GM12878 (cell line): ENCODE measurements around the gene MT1E. TPM values are rescaled to one million over a fixed set of nuclear protein-coding genes. Genes with fewer than 3 reads are reported as not detected.

Source experiments
- ATAC-seq: fragments of 200-7000 bp; cut with Tn5 transposase; 3 replicates; pipeline ENCODE4 v1.9.1; 2020; ENCODE audit warnings: mild to moderate bottlenecking, moderate library complexity
- BruUV-seq: library from RNA; stranded (reverse); fragments of 400-500 nt; replicated peaks from 2 replicates; lab custom pipeline; 2021; lab: Mats Ljungman, UMichigan
- CTCF ChIA-PET: fragments of 300-600 bp; sonication (Branson Sonifier 250); formaldehyde crosslinking; extraction: SDS; loops from one replicate; lab custom pipeline; 2021; ENCODE audit warnings: inconsistent platforms; lab: Yijun Ruan, JAX
- POLR2A ChIA-PET: fragments of 350-600 bp; formaldehyde crosslinking; extraction: SDS; loops from one replicate; lab custom pipeline; 2021; ENCODE audit warnings: inconsistent platforms; lab: Charles Lee
- RAD21 ChIA-PET: fragments of 300-600 bp; sonication (Branson Sonifier 250); formaldehyde crosslinking; loops from one replicate; lab custom pipeline; 2023; ENCODE audit warnings: antibody characterized with exemption; ENCODE audit not compliant: unreplicated experiment; lab: Charles Lee
- SMC1A ChIA-PET: fragments of 300-600 bp; sonication (Branson Sonifier 250); formaldehyde crosslinking; loops from one replicate; lab custom pipeline; 2023; ENCODE audit not compliant: unreplicated experiment, uncharacterized antibody; lab: Charles Lee
- DNase-seq: peaks from one replicate; pipeline ENCODE4 v3.0.0-alpha.2; 2011; ENCODE audit warnings: low read depth, low spot score
- FAIRE-seq: peaks from 3 replicates; lab custom pipeline; 2011; peaks lifted over from hg19 to GRCh38; lab: Jason Lieb, UNC
- H2AFZ ChIP-seq: 2 replicates; pipeline ENCODE4 v1.6.0; 2011; ENCODE audit warnings: low read depth, low read length, control low read depth; ENCODE audit not compliant: control insufficient read depth
- H3K27ac ChIP-seq: 2 replicates; pipeline ENCODE4 v1.5.1; 2011; ENCODE audit warnings: control low read depth; ENCODE audit not compliant: control insufficient read depth, insufficient read depth
- H3K27me3 ChIP-seq, 2 experiments: replicated peaks in 1 of 2; 2 replicates each; pipeline versions ENCODE4 v1.6.0 to v1.6.1; 2011; ENCODE audit warnings: low read length in 1 of 2; ENCODE audit not compliant: control insufficient read depth in 2 of 2, insufficient read depth in 2 of 2
- H3K36me3 ChIP-seq, 2 experiments: 2 replicates each; pipeline ENCODE4 v1.5.1; 2011; ENCODE audit warnings: low read length in 1 of 2; ENCODE audit not compliant: control insufficient read depth in 2 of 2, insufficient read depth in 2 of 2
- H3K4me1 ChIP-seq: 2 replicates; pipeline ENCODE4 v1.6.1; 2011; ENCODE audit warnings: mild to moderate bottlenecking, low read length, moderate library complexity, mixed read lengths; ENCODE audit not compliant: control insufficient read depth, insufficient read depth
- H3K4me2 ChIP-seq: 2 replicates; pipeline ENCODE4 v1.6.0; 2011; ENCODE audit warnings: control low read depth; ENCODE audit not compliant: control insufficient read depth, insufficient read depth
- H3K4me3 ChIP-seq: fragments of 200-600 bp; sonication (generic); 2 replicates; pipeline ENCODE4 v1.5.1; 2016
- H3K79me2 ChIP-seq: 2 replicates; pipeline ENCODE4 v1.6.0; 2011; ENCODE audit warnings: low read length; ENCODE audit not compliant: control insufficient read depth, insufficient read depth
- H3K9ac ChIP-seq: 2 replicates; pipeline ENCODE4 v1.8.0; 2011; ENCODE audit warnings: low read length, control low read depth, mixed read lengths; ENCODE audit not compliant: control insufficient read depth, insufficient read depth
- H3K9me3 ChIP-seq: replicated peaks from 3 replicates; pipeline ENCODE4 v1.5.1; 2011; ENCODE audit warnings: mild to moderate bottlenecking, low read length; ENCODE audit not compliant: control insufficient read depth, insufficient read depth
- H4K20me1 ChIP-seq: 2 replicates; pipeline ENCODE4 v1.6.0; 2011; ENCODE audit not compliant: control insufficient read depth, insufficient read depth
- CHD2 ChIP-seq: IDR thresholded peaks from 2 replicates; pipeline ENCODE4 v1.6.1; 2011; ENCODE audit warnings: low read depth, low read length, improper control_type of control experiment, borderline replicate concordance
- E4F1 ChIP-seq: fragments of 450-650 bp; IDR thresholded peaks from 2 replicates; pipeline ENCODE4 v1.6.1; 2018; ENCODE audit warnings: borderline replicate concordance, mild to moderate bottlenecking; ENCODE audit not compliant: partially characterized antibody
- HDAC2 ChIP-seq: fragments of 200-600 bp; sonication (generic); IDR thresholded peaks from 2 replicates; pipeline ENCODE4 v1.6.1; 2017
- HDAC6 ChIP-seq: fragments of 200-600 bp; sonication (generic); IDR thresholded peaks from one replicate; pipeline ENCODE4 v1.8.0; 2017; ENCODE audit warnings: antibody characterized with exemption; ENCODE audit not compliant: unreplicated experiment
- IRF4 ChIP-seq: IDR thresholded peaks from 2 replicates; pipeline ENCODE4 v1.6.1; 2011; ENCODE audit warnings: low read depth, low read length
- NFIC ChIP-seq: IDR thresholded peaks from 2 replicates; pipeline ENCODE4 v1.6.1; 2012; ENCODE audit warnings: low read depth, mild to moderate bottlenecking, inconsistent platforms, low read length, moderate library complexity
- NFYB ChIP-seq: IDR thresholded peaks from 2 replicates; pipeline ENCODE4 v1.6.1; 2011; ENCODE audit warnings: low read depth, mild to moderate bottlenecking, low read length, improper control_type of control experiment, moderate library complexity; ENCODE audit not compliant: insufficient read depth
- NR2F1 ChIP-seq: fragments of 450-650 bp; conservative IDR thresholded peaks from 2 replicates; pipeline ENCODE4 v1.6.1; 2017; ENCODE audit warnings: mild to moderate bottlenecking
- RB1 ChIP-seq: fragments of 450-650 bp; formaldehyde crosslinking; IDR thresholded peaks from 2 replicates; pipeline ENCODE4 v1.6.1; 2017; ENCODE audit warnings: mild to moderate bottlenecking, borderline replicate concordance
- SRF ChIP-seq, 2 experiments: IDR thresholded peaks; 2 replicates each; pipeline ENCODE4 v1.6.1; 2011; ENCODE audit warnings: low read depth in 2 of 2, low read length in 2 of 2, mild to moderate bottlenecking in 1 of 2, moderate library complexity in 1 of 2
- TBL1XR1 ChIP-seq: IDR thresholded peaks from 2 replicates; pipeline ENCODE4 v1.6.1; 2012; ENCODE audit warnings: low read depth, low read length, improper control_type of control experiment
- USF1 ChIP-seq: IDR thresholded peaks from 2 replicates; pipeline ENCODE4 v1.6.1; 2011; ENCODE audit warnings: borderline replicate concordance, low read depth, mild to moderate bottlenecking, moderate library complexity, mixed read lengths, low read length; ENCODE audit not compliant: insufficient read depth; ENCODE audit errors: extremely low read length
- ZNF622 ChIP-seq: fragments of 450-650 bp; IDR thresholded peaks from 2 replicates; pipeline ENCODE4 v1.6.1; 2017; ENCODE audit warnings: mild to moderate bottlenecking, inconsistent platforms
- WGBS: methylation state at CpG from one replicate; pipeline ENCODE4 v1.1.6; 2016; ENCODE audit warnings: low lambda C conversion rate; ENCODE audit not compliant: insufficient replicate concordance, insufficient coverage; ENCODE audit errors: missing lambda C conversion rate; 5-methylcytosine and 5-hydroxymethylcytosine counted together
- in situ Hi-C: fragments of 300-500 bp; cut with MboI; formaldehyde crosslinking; loops from 9 replicates; pipeline ENCODE4 v1.14.3; 2018; ENCODE audit warnings: mixed read lengths
- intact Hi-C: fragments of 100-400 bp; cut with micrococcal nuclease; formaldehyde crosslinking; loops from one replicate; pipeline ENCODE4 v1.14.2; 2022; ENCODE audit not compliant: unreplicated experiment
- polyA plus RNA-seq, 11 experiments: library from polyadenylated mRNA; depleted of rRNA in 4 of 11; unstranded in 6 of 11; stranded (reverse) in 5 of 11; fragments of >200 nt; fragmentation: Nextera tagmentation in 4 of 11; fragmentation: Illumina TruSeq in 1 of 11; extraction: Ambion mirVana in 4 of 11; extraction: Trizol in 1 of 11; gene quantifications; 1 replicate in 1 of 11; 2 replicates in 10 of 11; pipeline versions ENCODE4 v1.2.1 to v1.2.3, GENCODE V29; 2011 to 2016; ENCODE audit warnings: inconsistent platforms in 2 of 11, missing spikeins in 2 of 11, low read depth in 1 of 11
- total RNA-seq, 4 experiments: library from RNA; depleted of rRNA in 3 of 4; stranded (reverse); fragments of >200 nt in 3 of 4; fragmentation: Illumina TruSeq in 1 of 4; extraction: Trizol in 1 of 4; gene quantifications; 2 replicates each; pipeline versions ENCODE4 v1.2.1 to v1.2.3, GENCODE V29; 2013 to 2021
- TF ChIP-seq, protein P1 (sequence below): fragments of 450-650 bp; formaldehyde crosslinking; IDR thresholded peaks from 2 replicates; pipeline ENCODE4 v1.4.0; 2020; ENCODE audit warnings: mild to moderate bottlenecking, moderate library complexity
- TF ChIP-seq, protein P2 (sequence below): fragments of 450-650 bp; IDR thresholded peaks from 2 replicates; pipeline ENCODE4 v1.6.1; 2017; ENCODE audit warnings: antibody characterized with exemption, mild to moderate bottlenecking, moderate library complexity

Gene MT1E
- total and polyA plus RNA-seq, 10 of the 15 experiments (the other 5 are each of a cell fraction or from before 2014, with no cell fraction given), result 5.8 to 22.3 (median 16.5) TPM

- in situ Hi-C loops, result no loop called here
- Histone ChIP-seq H2AFZ (no peak overlapping the region), H3K79me2 (no peaks in the 10 kb centered on the region), H3K4me2 (no peak overlapping the region), H4K20me1 (no peaks in the 10 kb centered on the region), H3K4me1 (no peaks in the 10 kb centered on the region), H3K27me3 (no peaks in the 10 kb centered on the region; a peak in 2 of 4 replicates), H3K36me3 (no peaks in the 10 kb centered on the region), H3K9me3 (no peaks in the 10 kb centered on the region), H3K27ac (no peak overlapping the region), H3K4me3 (no peak overlapping the region), H3K9ac (no peak overlapping the region)
- BruUV-seq, result no TSS peak
- FAIRE-seq (no peak), DNase-seq (no peak), ATAC-seq (no peak)
- 38% methylated on average over 9 of the region's 9 CpGs for WGBS
- intact Hi-C loops, result no loop called here
- ChIA-PET CTCF (interaction anchor here (0.7 to 2.8 kb wide), 20 partner anchors 8 to 528 kb away, joined by 3 to 31 read pairs (median 4); partner anchors contain the start of gene MT1E), RAD21 (interaction anchor here (1.3 to 1.6 kb wide), 4 partner anchors 19 to 101 kb away, joined by 4 to 7 read pairs (median 6); no protein-coding TSS in a partner anchor), POLR2A (no interaction called here), SMC1A (interaction anchor here (0.9 to 2.8 kb wide), 7 partner anchors 9 to 100 kb away, joined by 3 to 14 read pairs (median 4); no protein-coding TSS in a partner anchor)
- TF ChIP-seq E4F1, result no peak
- TF ChIP-seq, protein P1, sequence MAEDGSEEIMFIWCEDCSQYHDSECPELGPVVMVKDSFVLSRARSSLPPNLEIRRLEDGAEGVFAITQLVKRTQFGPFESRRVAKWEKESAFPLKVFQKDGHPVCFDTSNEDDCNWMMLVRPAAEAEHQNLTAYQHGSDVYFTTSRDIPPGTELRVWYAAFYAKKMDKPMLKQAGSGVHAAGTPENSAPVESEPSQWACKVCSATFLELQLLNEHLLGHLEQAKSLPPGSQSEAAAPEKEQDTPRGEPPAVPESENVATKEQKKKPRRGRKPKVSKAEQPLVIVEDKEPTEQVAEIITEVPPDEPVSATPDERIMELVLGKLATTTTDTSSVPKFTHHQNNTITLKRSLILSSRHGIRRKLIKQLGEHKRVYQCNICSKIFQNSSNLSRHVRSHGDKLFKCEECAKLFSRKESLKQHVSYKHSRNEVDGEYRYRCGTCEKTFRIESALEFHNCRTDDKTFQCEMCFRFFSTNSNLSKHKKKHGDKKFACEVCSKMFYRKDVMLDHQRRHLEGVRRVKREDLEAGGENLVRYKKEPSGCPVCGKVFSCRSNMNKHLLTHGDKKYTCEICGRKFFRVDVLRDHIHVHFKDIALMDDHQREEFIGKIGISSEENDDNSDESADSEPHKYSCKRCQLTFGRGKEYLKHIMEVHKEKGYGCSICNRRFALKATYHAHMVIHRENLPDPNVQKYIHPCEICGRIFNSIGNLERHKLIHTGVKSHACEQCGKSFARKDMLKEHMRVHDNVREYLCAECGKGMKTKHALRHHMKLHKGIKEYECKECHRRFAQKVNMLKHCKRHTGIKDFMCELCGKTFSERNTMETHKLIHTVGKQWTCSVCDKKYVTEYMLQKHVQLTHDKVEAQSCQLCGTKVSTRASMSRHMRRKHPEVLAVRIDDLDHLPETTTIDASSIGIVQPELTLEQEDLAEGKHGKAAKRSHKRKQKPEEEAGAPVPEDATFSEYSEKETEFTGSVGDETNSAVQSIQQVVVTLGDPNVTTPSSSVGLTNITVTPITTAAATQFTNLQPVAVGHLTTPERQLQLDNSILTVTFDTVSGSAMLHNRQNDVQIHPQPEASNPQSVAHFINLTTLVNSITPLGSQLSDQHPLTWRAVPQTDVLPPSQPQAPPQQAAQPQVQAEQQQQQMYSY (CRISPR knock-in tag), result no peak
- no peak for TF ChIP-seq SRF (IDR thresholded peaks at IDR 0.05; ENCODE audit: low read depth in 2 of 2, low read length in 2 of 2)
- no peak for TF ChIP-seq IRF4
- TF ChIP-seq USF1, result no peak
- no peak for TF ChIP-seq NFYB
- no peak for TF ChIP-seq ZNF622
- no peak for TF ChIP-seq RB1
- TF ChIP-seq HDAC6, result no peak
- TF ChIP-seq NFIC, result no peak
- no peak for TF ChIP-seq NR2F1
- TF ChIP-seq HDAC2, result no peak
- TF ChIP-seq TBL1XR1, result no peak
- no peak for TF ChIP-seq CHD2
- TF ChIP-seq, protein P2, sequence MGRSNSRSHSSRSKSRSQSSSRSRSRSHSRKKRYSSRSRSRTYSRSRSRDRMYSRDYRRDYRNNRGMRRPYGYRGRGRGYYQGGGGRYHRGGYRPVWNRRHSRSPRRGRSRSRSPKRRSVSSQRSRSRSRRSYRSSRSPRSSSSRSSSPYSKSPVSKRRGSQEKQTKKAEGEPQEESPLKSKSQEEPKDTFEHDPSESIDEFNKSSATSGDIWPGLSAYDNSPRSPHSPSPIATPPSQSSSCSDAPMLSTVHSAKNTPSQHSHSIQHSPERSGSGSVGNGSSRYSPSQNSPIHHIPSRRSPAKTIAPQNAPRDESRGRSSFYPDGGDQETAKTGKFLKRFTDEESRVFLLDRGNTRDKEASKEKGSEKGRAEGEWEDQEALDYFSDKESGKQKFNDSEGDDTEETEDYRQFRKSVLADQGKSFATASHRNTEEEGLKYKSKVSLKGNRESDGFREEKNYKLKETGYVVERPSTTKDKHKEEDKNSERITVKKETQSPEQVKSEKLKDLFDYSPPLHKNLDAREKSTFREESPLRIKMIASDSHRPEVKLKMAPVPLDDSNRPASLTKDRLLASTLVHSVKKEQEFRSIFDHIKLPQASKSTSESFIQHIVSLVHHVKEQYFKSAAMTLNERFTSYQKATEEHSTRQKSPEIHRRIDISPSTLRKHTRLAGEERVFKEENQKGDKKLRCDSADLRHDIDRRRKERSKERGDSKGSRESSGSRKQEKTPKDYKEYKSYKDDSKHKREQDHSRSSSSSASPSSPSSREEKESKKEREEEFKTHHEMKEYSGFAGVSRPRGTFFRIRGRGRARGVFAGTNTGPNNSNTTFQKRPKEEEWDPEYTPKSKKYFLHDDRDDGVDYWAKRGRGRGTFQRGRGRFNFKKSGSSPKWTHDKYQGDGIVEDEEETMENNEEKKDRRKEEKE, result no peak
Measured at GRCh38 chr16:56601325-56601724, 24.3 kb upstream of the MT1E start.
